Testis (tissue), 2 donors: ENCODE results near the gene UBAC2.
A peak's percentile ranks its signal among the peaks of the same experiment; 100 is the strongest.

ENCODE experiments used
- CTCF ChIP-seq, 3 experiments: fragments of 450-650 bp in 2 of 3; fragments of 200-600 bp in 1 of 3; sonication (generic) in 1 of 3; IDR thresholded peaks; one replicate each; pipeline ENCODE4 v1.5.1; 2016 to 2019; ENCODE audit warnings: antibody characterized with exemption in 3 of 3, mild to moderate bottlenecking in 2 of 3, moderate library complexity in 1 of 3
- POLR2A ChIP-seq: fragments of 450-650 bp; IDR thresholded peaks from one replicate; pipeline ENCODE4 v1.6.1; 2017; ENCODE audit warnings: antibody characterized with exemption, mild to moderate bottlenecking, moderate library complexity

- TF ChIP-seq POLR2A (no peak), CTCF (IDR thresholded peaks at IDR 0.05) (peak; percentile 62 to 84 (median 68))
Observed at GRCh38 chr13:99269627-99270241, 69.1 kb downstream of the UBAC2 start.
